HepG2 (cell line): Measurements from ENCODE around the gene UBAC2. TPM values are rescaled to one million over a fixed set of nuclear protein-coding genes. Genes with fewer than 3 reads are reported as not detected.

Experiments
- ATAC-seq: fragments of 200-7000 bp; cut with Tn5 transposase; 3 replicates; pipeline ENCODE4 v1.9.1; 2020; ENCODE audit warnings: mild to moderate bottlenecking, moderate library complexity
- BruUV-seq: library from RNA; stranded (reverse); fragments of 400-500 nt; replicated peaks from 2 replicates; lab custom pipeline; 2021; lab: Mats Ljungman, UMichigan
- CTCF ChIA-PET: fragments of 300-600 bp; formaldehyde crosslinking; extraction: SDS; loops from one replicate; lab custom pipeline; 2021; ENCODE audit warnings: low total read pairs, inconsistent platforms, low intra/inter-chr PET ratio; lab: Yijun Ruan, JAX
- POLR2A ChIA-PET: fragments of 350-600 bp; sonication (Branson Sonifier 250); formaldehyde crosslinking; loops from one replicate; lab custom pipeline; 2020; ENCODE audit warnings: antibody characterized with exemption, inconsistent platforms; lab: Yijun Ruan, JAX
- DNase-seq: peaks from one replicate; pipeline ENCODE4 v3.0.0-alpha.2; 2015; ENCODE audit warnings: low spot score
- FAIRE-seq: peaks from 3 replicates; lab custom pipeline; 2011; peaks lifted over from hg19 to GRCh38; lab: Jason Lieb, UNC
- H2AFZ ChIP-seq: one replicate; pipeline ENCODE4 v1.6.1; 2011; ENCODE audit warnings: low read length, inconsistent platforms
- H3K27ac ChIP-seq: fragments of 300-600 bp; 3 replicates; pipeline ENCODE4 v1.8.0; 2011; ENCODE audit warnings: mixed run types, mild to moderate bottlenecking, mixed read lengths, low read length, inconsistent platforms; ENCODE audit not compliant: insufficient read depth; ENCODE audit errors: extremely low read length
- H3K27me3 ChIP-seq, 2 experiments: fragments of 200-600 bp in 1 of 2; 2 replicates in 1 of 2; 3 replicates in 1 of 2; pipeline versions ENCODE4 v1.6.0 to v1.8.0; 2011; ENCODE audit warnings: low read length in 2 of 2, mild to moderate bottlenecking in 2 of 2, moderate library complexity in 2 of 2, inconsistent platforms in 1 of 2; ENCODE audit not compliant: insufficient read depth in 2 of 2, control insufficient read depth in 1 of 2
- H3K36me3 ChIP-seq, 2 experiments: fragments of 200-600 bp in 1 of 2; replicated peaks in 1 of 2; 2 replicates in 1 of 2; 3 replicates in 1 of 2; pipeline versions ENCODE4 v1.5.1 to v1.8.0; 2011; ENCODE audit warnings: low read length in 2 of 2, inconsistent platforms in 1 of 2; ENCODE audit not compliant: insufficient read depth in 2 of 2, control insufficient read depth in 1 of 2
- H3K4me1 ChIP-seq: 2 replicates; pipeline ENCODE4 v1.5.1; 2012; ENCODE audit warnings: low read length, inconsistent platforms; ENCODE audit not compliant: insufficient read depth
- H3K4me2 ChIP-seq: 2 replicates; pipeline ENCODE4 v1.6.0; 2011; ENCODE audit warnings: low read depth, low read length, inconsistent platforms
- H3K4me3 ChIP-seq, 3 experiments: fragments of 200-600 bp in 1 of 3; sonication (generic), shearing (Covaris generic) in 1 of 3; replicated peaks in 1 of 3; 2 replicates each; pipeline ENCODE4 v1.5.1; 2011 to 2016; ENCODE audit warnings: low read length in 3 of 3, inconsistent platforms in 2 of 3, low read depth in 2 of 3, mild to moderate bottlenecking in 2 of 3, control low read depth in 1 of 3, mixed read lengths in 1 of 3; ENCODE audit not compliant: insufficient read depth in 1 of 3
- H3K79me2 ChIP-seq: one replicate; pipeline ENCODE4 v1.6.1; 2011; ENCODE audit warnings: low read length, inconsistent platforms; ENCODE audit not compliant: insufficient read depth
- H3K9ac ChIP-seq: 2 replicates; pipeline ENCODE4 v1.6.0; 2011; ENCODE audit warnings: mild to moderate bottlenecking, low read depth, low read length, inconsistent platforms; ENCODE audit not compliant: insufficient read depth
- H3K9me3 ChIP-seq: 2 replicates; pipeline ENCODE4 v1.5.1; 2012; ENCODE audit warnings: mild to moderate bottlenecking, low read length
- H4K20me1 ChIP-seq: 2 replicates; pipeline ENCODE4 v1.6.0; 2011; ENCODE audit warnings: inconsistent platforms, mild to moderate bottlenecking, low read length, moderate library complexity; ENCODE audit not compliant: insufficient read depth
- ATF6 ChIP-seq: sonication (generic); formaldehyde crosslinking; conservative IDR thresholded peaks from 2 replicates; pipeline ENCODE4 v1.4.0; 2020; ENCODE audit warnings: missing genetic modification reagents
- BHLHE40 ChIP-seq: IDR thresholded peaks from 2 replicates; pipeline ENCODE4 v1.6.1; 2011; ENCODE audit warnings: low read length, improper control_type of control experiment
- CEBPB ChIP-seq: IDR thresholded peaks from 2 replicates; pipeline ENCODE4 v1.6.1; 2011; ENCODE audit warnings: low read depth, low read length, improper control_type of control experiment, borderline replicate concordance
- CEBPG ChIP-seq: IDR thresholded peaks from 2 replicates; pipeline ENCODE4 v1.6.1; 2016
- FOXM1 ChIP-seq: sonication (generic); formaldehyde crosslinking; IDR thresholded peaks from 2 replicates; pipeline ENCODE4 v1.5.0; 2020; ENCODE audit warnings: missing genetic modification reagents
- GATAD2A ChIP-seq: IDR thresholded peaks from 2 replicates; pipeline ENCODE4 v1.6.1; 2016
- NPAS2 ChIP-seq: sonication (generic); formaldehyde crosslinking; IDR thresholded peaks from 2 replicates; pipeline ENCODE4 v1.8.0; 2022; ENCODE audit warnings: mild to moderate bottlenecking, missing genetic modification reagents, borderline replicate concordance
- REST ChIP-seq, 2 experiments: IDR thresholded peaks; 2 replicates each; pipeline ENCODE4 v1.6.1; 2011 to 2012; ENCODE audit warnings: low read length in 2 of 2, borderline replicate concordance in 1 of 2, low read depth in 1 of 2, mild to moderate bottlenecking in 1 of 2, moderate library complexity in 1 of 2
- SOX13 ChIP-seq, 3 experiments: fragments of 450-650 bp in 1 of 3; sonication (generic) in 1 of 3; formaldehyde crosslinking in 1 of 3; IDR thresholded peaks in 2 of 3; conservative IDR thresholded peaks in 1 of 3; 2 replicates each; pipeline versions ENCODE4 v1.5.0 to v1.6.1; 2016 to 2020; ENCODE audit warnings: antibody characterized with exemption in 1 of 3, mild to moderate bottlenecking in 1 of 3, missing compliant biosample characterization in 1 of 3, missing genetic modification reagents in 1 of 3, moderate library complexity in 1 of 3
- ZNF180 ChIP-seq: sonication (generic); formaldehyde crosslinking; IDR thresholded peaks from 2 replicates; pipeline ENCODE4 v1.4.0; 2020; ENCODE audit warnings: low read depth, missing genetic modification reagents, borderline replicate concordance
- ZNF33B ChIP-seq: sonication (generic); formaldehyde crosslinking; IDR thresholded peaks from 2 replicates; pipeline ENCODE4 v1.5.1; 2020; ENCODE audit warnings: mild to moderate bottlenecking, missing genetic modification reagents
- ZNF367 ChIP-seq: sonication (generic); formaldehyde crosslinking; IDR thresholded peaks from 2 replicates; pipeline ENCODE4 v1.4.0; 2020; ENCODE audit warnings: missing genetic modification reagents, borderline replicate concordance
- ZNF550 ChIP-seq: sonication (generic); formaldehyde crosslinking; IDR thresholded peaks from 2 replicates; pipeline ENCODE4 v1.4.0; 2020; ENCODE audit warnings: mild to moderate bottlenecking, missing genetic modification reagents, borderline replicate concordance
- ZNF747 ChIP-seq: sonication (generic); formaldehyde crosslinking; IDR thresholded peaks from 2 replicates; pipeline ENCODE4 v1.8.1; 2023; ENCODE audit warnings: missing genetic modification reagents, mild to moderate bottlenecking, borderline replicate concordance
- WGBS: methylation state at CpG from one replicate; pipeline ENCODE4 v1.1.6; 2017; ENCODE audit warnings: low lambda C conversion rate; 5-methylcytosine and 5-hydroxymethylcytosine counted together
- in situ Hi-C: cut with HindIII; loops from 2 replicates; pipeline ENCODE4 v1.10.0; 2017; ENCODE audit warnings: low pct_unique_long_range_greater_than_20kb; ENCODE audit not compliant: extremely low pct_ligation_motif_present
- intact Hi-C: fragments of 100-400 bp; cut with micrococcal nuclease; formaldehyde crosslinking; loops from one replicate; pipeline ENCODE4 v1.10.0; 2022; ENCODE audit not compliant: unreplicated experiment
- polyA plus RNA-seq, 8 experiments: library from polyadenylated mRNA; depleted of rRNA in 3 of 8; stranded (reverse) in 7 of 8; unstranded in 1 of 8; fragments of >200 nt; fragmentation: Illumina TruSeq in 4 of 8; extraction: Trizol in 4 of 8; gene quantifications; 2 replicates each; pipeline versions ENCODE4 v1.2.1 to v1.2.3, GENCODE V29; 2011 to 2016; ENCODE audit warnings: low read depth in 4 of 8, missing spikeins in 1 of 8, mixed read lengths in 1 of 8; ENCODE audit not compliant: insufficient read depth in 1 of 8
- total RNA-seq, 5 experiments: library from RNA; depleted of rRNA; stranded (reverse); fragments of >200 nt; fragmentation: Illumina TruSeq; extraction: Trizol; gene quantifications; 2 replicates each; pipeline ENCODE4 v1.2.3, GENCODE V29; 2016; ENCODE audit warnings: low read depth in 1 of 5
- TF ChIP-seq, protein P1 (sequence below): sonication (generic); formaldehyde crosslinking; IDR thresholded peaks from 2 replicates; pipeline ENCODE4 v1.5.0; 2020; ENCODE audit warnings: missing genetic modification reagents

Gene UBAC2
- total and polyA plus RNA-seq, 2 of the 13 experiments (the other 11 are each of a cell fraction or from before 2014, with no cell fraction given) = 61.3 to 80.8 TPM

DNA sequence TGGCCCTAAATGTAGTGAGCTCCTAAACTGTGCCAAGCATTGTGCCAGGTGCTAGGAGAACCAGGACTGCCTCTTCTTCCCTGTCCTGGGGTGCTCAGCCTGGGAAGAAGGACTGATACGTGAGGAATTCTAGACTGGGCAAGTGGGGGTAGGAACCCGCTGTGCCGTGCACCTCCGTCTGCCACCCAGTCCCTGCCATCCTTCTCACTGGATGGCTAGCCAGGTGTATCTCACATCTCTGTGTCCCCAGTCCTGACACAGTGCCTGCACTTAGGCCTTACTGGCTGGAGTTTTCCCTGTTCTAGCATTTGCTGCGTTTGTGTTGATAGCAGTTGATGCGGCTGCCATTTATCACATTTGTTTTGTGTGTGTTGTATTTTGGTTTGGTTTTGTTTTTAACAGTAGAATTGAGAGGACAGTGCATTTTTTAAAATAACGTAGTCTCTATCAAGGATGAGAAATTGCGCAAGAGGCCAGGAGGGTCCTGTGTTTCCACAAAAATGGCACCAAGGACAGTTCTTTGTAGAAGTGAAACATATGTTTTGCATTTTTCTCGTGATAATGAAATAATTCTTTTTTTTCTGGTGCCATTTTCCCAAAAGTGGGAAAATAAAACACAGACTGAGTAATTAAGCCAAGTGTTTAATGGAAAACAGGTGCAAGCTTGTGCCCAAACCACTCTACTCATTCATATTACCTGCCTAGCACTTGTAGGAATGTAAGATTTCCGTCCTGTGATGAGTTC lies 111.3 kb downstream of the UBAC2 start:
- BruUV-seq = no TSS peak
- TF ChIP-seq ZNF180 (no peak), REST (IDR thresholded peaks at IDR 0.05; ENCODE audit: borderline replicate concordance in 1 of 2, low read depth in 1 of 2, low read length in 2 of 2) (peak in 1 of 2 experiments; percentile 54; a peak in 1 of 4 replicates), BHLHE40 (no peak), ZNF367 (CRISPR knock-in tag) (no peak), CEBPG (peak; percentile 30; the same call in 1 of the 2 replicates), FOXM1 (no peak), ZNF550 (no peak), NPAS2 (no peak), ATF6 (CRISPR knock-in tag) (no peak), GATAD2A (CRISPR knock-in tag) (no peak), ZNF33B (no peak), ZNF747 (CRISPR knock-in tag) (no peak), CEBPB (peak; percentile 84), SOX13 (IDR thresholded peaks at IDR 0.05) (no peak), SOX13 (CRISPR knock-in tag; conservative IDR thresholded peaks at IDR 0.05 in 1 of 2, IDR thresholded peaks at IDR 0.05 in 1 of 2) (no peak)
- TF ChIP-seq, protein P1, sequence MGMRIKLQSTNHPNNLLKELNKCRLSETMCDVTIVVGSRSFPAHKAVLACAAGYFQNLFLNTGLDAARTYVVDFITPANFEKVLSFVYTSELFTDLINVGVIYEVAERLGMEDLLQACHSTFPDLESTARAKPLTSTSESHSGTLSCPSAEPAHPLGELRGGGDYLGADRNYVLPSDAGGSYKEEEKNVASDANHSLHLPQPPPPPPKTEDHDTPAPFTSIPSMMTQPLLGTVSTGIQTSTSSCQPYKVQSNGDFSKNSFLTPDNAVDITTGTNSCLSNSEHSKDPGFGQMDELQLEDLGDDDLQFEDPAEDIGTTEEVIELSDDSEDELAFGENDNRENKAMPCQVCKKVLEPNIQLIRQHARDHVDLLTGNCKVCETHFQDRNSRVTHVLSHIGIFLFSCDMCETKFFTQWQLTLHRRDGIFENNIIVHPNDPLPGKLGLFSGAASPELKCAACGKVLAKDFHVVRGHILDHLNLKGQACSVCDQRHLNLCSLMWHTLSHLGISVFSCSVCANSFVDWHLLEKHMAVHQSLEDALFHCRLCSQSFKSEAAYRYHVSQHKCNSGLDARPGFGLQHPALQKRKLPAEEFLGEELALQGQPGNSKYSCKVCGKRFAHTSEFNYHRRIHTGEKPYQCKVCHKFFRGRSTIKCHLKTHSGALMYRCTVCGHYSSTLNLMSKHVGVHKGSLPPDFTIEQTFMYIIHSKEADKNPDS (CRISPR knock-in tag) = no peak
- Histone ChIP-seq H3K9me3 (no peaks in the 10 kb centered on the region), H3K4me3 (no peak overlapping the region), H2AFZ (no peak overlapping the region), H3K4me1 (no peaks in the 10 kb centered on the region), H3K4me2 (no peak overlapping the region), H4K20me1 (no peaks in the 10 kb centered on the region), H3K9ac (no peak overlapping the region), H3K27me3 (no peaks in the 10 kb centered on the region), H3K36me3 (peaks cover 0 to 15% of the 10 kb centered on the region in 2 experiments; a peak in 3 of 5 replicates), H3K79me2 (no peaks in the 10 kb centered on the region), H3K27ac (no peak overlapping the region)
- ATAC-seq = no peak
- POLR2A ChIA-PET = no interaction called here
- CTCF ChIA-PET = no interaction called here
- 97% methylated on average over 10 of the region's 10 CpGs for WGBS
- DNase-seq = no peak
- in situ Hi-C loops (no loop called here), intact Hi-C loops (no loop called here)
- FAIRE-seq = no peak
